GM15510 (cell line): Measurements from ENCODE around the gene MAP3K14.

Source experiments
- POLR2A ChIP-seq: IDR thresholded peaks from 3 replicates; pipeline ENCODE4 v1.6.1; 2011; ENCODE audit warnings: borderline replicate concordance; ENCODE audit not compliant: insufficient read length; ENCODE audit errors: extremely low read depth

Gene MAP3K14

GRCh38 chr17:45287526-45288500 lies 29.0 kb downstream of the MAP3K14 start:
- no peak for TF ChIP-seq POLR2A

GRCh38 chr17:45286286-45286685 lies 30.5 kb downstream of the MAP3K14 start:
- TF ChIP-seq POLR2A = no peak

GRCh38 chr17:45284176-45285140 lies 32.4 kb downstream of the MAP3K14 start:
- TF ChIP-seq POLR2A = no peak

GRCh38 chr17:45283711-45284110 lies 33.1 kb downstream of the MAP3K14 start:
- TF ChIP-seq POLR2A = no peak

GRCh38 chr17:45282683-45283644 lies 33.9 kb downstream of the MAP3K14 start:
- TF ChIP-seq POLR2A = no peak

- no peak for TF ChIP-seq POLR2A
Measured at GRCh38 chr17:45279898-45280297, 36.9 kb downstream of the MAP3K14 start.

GRCh38 chr17:45277992-45278391 lies 38.8 kb downstream of the MAP3K14 start:
- TF ChIP-seq POLR2A = no peak

- TF ChIP-seq POLR2A = no peak
Measured at GRCh38 chr17:45277216-45277849, 39.5 kb downstream of the MAP3K14 start.

- no peak for TF ChIP-seq POLR2A
Measured at GRCh38 chr17:45276031-45276430, 40.8 kb downstream of the MAP3K14 start.

- no peak for TF ChIP-seq POLR2A
Measured at GRCh38 chr17:45274033-45274432, 42.8 kb downstream of the MAP3K14 start.

- no peak for TF ChIP-seq POLR2A
Measured at GRCh38 chr17:45273551-45273957, 43.3 kb downstream of the MAP3K14 start.

GRCh38 chr17:45271603-45272002 lies 45.2 kb downstream of the MAP3K14 start:
- no peak for TF ChIP-seq POLR2A

- no peak for TF ChIP-seq POLR2A
Measured at GRCh38 chr17:45270828-45271418, 45.9 kb downstream of the MAP3K14 start.

GRCh38 chr17:45269912-45270311 lies 46.9 kb downstream of the MAP3K14 start:
- no peak for TF ChIP-seq POLR2A

- TF ChIP-seq POLR2A = no peak
Measured at GRCh38 chr17:45267436-45268055, 49.3 kb downstream of the MAP3K14 start.
